Stimulated activated CD8-positive, alpha-beta memory T cell treated with anti-CD3 and anti-CD28 coated beads, Interleukin-4, amount 100 ng/mL, for 24 hours (primary cell): Measurements from ENCODE around the gene SUZ12.
"Not testable (repeated sequence)": the region's sequence is repeated elsewhere in the genome, so short reads cannot be mapped to it uniquely, and the experiment has no call there.

Experiments used
- DNase-seq: peaks from one replicate; pipeline ENCODE4 v3.0.0-alpha.2; 2020; ENCODE audit warnings: low read depth

The SUZ12 gene

DNA sequence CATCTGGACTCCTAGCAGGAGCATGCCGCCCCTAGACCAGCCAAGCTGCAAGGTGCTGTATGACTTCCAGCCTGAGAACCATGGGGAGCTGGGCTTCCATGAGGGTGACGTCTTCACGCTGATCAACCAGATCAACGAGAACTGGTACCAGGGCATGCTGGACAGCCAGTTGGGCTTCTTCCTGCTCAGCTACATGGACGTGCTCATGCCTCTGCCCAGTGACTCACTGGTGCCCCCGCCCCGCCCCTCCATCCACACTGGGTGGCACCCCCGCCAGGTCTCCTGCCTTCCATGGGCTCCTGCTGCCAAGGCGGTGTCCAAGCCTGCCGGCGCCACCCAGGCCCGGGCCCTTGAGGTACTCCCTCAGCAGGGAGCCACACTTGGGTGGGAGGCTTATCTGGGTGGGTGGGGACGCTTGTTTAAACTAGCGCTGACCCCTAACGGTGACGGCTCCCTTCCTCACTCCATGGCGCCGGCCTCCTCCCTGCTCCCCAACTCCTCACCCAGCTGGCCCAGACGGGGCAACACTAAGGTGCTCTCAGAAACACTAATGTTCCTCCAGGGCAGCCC, 104.6 kb downstream of the SUZ12 start:
- not testable (repeated sequence) for DNase-seq

- DNase-seq = not testable (repeated sequence)
Observed at GRCh38 chr17:32042266-32042665, 105.5 kb downstream of the SUZ12 start.

DNA sequence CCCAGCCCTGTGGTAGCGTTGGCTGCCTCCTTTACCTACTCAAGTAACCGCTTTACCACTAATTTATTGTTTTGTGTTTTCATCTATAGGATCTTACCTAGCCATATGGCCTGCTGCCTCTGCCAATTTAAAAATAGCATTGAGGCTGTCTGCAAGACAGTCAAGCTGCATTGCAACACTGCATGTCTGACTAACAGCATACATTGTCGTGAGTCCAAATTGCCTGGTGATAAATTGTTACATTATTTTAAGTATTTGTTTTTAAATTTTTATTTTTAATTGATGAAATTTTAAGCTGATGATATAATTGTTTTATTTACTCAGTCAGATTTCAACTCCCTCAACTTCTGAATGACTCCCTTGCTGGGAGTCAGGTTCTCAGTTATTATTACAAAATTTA, 108.8 kb downstream of the SUZ12 start:
- DNase-seq = not testable (repeated sequence)

GRCh38 chr17:32047663-32048062, 110.9 kb downstream of the SUZ12 start:
- DNase-seq = not testable (repeated sequence)
